ENCODE measurements around the gene GZMH.
"Not testable (repeated sequence)": the region's sequence is repeated elsewhere in the genome, so short reads cannot be mapped to it uniquely, and the experiment has no call there.

The GZMH gene

DNA sequence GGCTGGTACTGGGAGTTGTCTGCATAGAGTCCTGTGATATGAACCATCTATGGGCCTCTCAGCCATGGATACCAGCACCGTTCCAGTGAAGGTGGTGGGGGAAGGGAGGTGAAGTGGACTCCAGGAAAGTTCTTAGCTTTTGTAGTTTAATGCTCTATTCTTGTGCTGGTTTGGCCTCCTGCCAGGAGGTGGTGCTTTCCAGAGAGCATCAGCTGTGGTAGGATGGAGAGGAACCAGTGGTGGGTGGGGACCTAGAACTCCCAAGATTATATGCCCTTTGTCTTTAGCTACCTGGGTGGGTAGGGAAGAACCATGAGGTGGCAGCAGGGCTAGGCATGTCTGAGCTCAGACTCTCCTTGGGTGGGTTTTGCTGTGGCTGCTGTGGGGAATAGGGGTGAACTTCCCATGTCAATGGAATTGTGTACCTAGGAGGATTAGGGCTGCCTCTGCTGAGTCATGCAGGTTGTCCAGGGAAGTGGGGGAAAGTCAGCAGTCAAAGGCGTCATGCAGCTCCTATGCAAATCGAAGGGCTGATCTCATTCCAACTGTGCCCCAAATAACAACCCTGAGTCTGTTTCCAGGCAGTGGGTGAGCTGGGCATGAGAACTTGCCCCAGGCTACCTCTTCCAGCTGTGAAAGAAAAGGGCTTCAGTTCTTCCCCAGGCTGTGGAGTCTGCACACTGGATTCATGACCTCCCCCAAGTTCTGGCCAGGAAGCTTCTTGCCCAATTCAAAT is 14.2 kb downstream of the GZMH start:
- DNase-seq = no peak

DNA sequence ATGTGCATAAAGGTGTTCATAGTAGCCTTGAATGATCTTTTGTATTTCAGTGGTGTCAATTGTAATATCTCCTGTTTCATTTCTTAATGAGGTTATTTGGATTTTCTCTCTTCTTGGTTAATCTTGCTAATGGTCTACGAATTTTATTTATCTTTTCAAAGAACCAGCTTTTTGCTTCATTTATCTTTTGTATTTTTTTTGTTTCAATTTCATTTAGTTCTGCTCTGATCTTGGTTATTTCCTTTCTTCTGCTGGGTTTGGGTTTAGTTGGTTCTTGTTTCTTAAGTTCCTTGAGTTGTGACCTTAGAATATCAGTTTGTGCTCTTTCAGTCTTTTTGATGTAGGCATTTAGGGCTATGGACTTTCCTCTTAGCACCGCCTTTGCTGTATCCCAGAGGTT is 18.5 kb downstream of the GZMH start:
- DNase-seq = not testable (repeated sequence)

DNA sequence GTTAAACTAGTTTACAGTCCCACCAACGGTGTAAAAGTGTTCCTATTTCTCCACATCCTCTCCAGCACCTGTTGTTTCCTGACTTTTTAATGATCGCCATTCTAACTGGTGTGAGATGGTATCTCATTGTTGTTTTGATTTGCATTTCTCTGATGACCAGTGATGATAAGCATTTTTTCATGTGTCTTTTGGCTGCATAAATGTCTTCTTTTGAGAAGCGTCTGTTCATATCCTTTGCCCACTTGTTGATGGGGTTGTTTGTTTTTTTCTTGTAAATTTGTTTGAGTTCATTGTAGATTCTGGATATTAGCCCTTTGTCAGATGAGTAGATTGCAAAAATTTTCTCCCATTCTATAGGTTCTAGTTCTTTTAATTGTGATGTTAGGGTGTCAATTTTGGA is 25.1 kb downstream of the GZMH start:
- DNase-seq = not testable (repeated sequence)

DNA sequence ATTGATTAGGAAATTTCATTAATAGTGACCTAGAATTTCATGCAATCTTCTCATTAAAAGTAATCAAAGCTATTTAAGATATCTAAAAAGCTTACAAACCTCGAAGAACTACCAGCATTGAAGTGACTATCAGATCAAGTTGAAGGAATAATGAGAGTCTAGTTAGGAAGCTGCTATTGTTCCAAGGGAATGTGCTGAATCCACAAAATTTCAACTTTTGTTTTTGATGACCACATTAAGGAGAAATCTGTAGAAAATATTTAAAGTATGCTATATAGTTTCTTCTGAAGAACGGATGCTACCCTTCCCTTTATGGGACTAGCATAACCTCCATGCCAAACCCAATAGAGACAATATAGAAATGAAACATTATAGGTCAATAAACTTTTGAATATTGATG is 30.9 kb downstream of the GZMH start:
- DNase-seq = no peak

DNA sequence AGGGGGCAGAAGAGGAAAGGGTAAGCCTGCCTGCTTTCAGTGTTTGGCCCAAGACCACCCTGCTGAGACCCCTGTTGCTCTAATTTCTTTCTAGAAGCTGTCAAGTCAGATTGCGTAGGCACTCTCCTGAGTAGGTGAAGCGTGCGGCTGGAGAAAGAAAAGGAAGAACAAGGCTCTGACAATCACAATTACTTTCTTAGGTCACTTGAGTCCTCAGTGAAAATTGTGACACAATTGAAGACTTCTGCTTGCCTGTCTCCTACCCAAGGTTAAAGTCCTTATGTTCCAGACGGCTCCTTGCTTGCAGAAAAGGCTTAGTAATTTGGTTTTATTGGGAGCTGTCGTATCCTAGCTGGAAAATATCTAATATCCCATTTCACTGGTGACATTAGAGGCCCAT is 32.7 kb downstream of the GZMH start:
- DNase-seq = no peak

DNA sequence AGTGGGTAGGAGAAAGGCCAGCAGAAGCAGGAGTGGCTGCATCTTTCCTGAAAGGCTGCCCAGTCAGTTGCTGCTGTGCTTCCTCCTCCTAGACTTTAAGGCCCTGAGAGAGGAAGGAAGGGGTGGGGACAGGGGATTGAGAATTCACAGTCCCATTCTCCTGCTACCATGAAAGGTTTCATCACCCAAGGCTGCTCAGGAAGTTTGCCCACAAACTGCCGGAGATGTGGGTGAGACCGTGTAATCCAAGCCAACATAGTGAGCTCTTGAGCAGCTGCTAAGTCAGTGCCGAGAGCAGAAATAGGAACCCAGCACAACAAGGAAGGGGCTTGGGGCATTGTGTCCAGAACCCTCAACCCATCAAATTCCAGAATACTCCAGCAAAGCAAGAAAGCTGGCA is 33.3 kb downstream of the GZMH start, which contains the start of gene CTSG:
Gene CTSG (minus strand): TSS at position 69 of the 400 bp plus-strand sequence. CDS start 27 bp downstream, at position 42.
- no peak for DNase-seq

DNA sequence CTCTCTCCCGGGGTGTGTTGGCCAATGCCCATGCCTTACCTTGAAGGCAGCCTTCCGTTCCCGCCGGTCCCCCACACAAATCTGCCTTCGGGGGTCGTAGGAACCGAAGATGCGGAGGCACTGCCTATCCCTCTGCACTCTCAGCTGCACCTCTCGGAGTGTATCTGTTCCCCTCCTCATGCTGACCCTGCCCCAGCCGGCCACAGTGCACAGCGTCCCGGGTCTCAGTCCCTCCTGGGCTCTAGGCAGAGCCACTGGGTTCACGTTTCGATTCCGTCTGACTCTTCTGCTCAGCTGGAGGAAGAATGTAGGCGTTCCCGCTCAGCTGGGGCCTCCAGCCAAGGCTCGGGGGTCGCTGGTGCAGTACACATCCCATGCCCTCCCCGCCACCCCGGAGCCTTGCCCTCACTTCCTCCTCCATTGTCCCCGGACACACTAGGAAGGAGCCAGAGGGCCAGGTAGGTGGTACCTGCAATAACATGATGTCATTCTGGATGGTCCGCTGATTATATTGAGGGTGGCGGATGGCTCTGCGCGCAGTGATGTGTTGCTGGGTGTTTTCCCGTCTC is 35.2 kb downstream of the GZMH start:
- DNase-seq = no peak

DNA sequence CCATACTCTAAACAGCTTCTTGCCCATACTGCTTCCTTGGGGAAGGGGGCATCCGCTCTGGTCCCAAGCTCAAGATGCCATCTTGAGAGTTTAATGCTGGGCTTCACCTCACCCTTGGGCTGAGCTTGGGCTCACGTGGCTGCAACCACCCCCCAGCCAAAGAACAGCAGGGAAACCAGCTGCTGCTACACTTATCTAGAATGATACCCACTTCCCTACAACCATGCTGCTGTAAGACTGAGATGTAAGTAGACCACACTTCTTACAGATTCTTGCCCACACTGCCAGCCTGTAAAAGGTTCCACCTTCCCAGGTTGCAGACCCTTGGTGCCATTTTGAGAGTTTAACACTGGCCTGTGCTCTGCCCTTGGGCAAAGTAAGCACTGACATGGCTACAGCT is 43.2 kb downstream of the GZMH start:
- no peak for DNase-seq

DNA sequence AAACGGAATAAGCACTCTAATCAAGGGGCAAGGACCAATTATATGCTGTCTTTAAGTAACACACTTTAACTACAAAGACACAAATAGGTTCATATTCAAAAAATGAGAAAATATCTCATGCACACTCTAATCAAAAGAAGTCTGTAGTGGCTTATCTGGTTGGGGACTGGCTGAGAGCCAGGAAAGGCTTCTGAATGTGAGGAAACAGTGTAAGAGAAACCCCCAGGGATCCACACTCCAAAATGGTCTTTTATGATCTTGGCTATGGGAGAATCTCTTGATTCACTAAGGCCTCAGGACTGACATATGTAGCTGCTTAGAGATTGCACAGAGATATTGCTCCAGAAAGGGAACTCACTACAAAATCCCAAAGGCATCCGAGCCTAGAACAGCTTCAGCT is 43.7 kb downstream of the GZMH start:
- DNase-seq = no peak

DNA sequence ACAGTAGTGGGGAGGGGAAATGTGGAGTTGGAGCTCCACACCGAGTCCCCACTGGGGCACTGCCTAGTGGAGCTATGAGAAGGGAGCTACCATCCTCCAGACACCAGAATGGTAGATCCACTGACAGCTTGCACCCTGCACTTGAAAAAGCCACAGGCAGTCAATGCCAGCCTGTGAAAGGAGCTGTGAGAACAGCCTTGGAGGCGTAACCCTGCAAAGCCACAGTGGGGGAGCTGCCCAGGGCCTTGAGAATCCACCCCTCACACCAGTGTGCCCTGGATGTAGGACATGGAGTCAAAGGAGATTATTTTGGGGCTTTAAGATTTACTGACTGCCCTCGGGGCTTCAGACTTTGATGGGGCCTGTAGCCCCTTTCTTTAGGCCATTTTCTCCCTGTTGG is 46.0 kb downstream of the GZMH start:
- DNase-seq = no peak

DNA sequence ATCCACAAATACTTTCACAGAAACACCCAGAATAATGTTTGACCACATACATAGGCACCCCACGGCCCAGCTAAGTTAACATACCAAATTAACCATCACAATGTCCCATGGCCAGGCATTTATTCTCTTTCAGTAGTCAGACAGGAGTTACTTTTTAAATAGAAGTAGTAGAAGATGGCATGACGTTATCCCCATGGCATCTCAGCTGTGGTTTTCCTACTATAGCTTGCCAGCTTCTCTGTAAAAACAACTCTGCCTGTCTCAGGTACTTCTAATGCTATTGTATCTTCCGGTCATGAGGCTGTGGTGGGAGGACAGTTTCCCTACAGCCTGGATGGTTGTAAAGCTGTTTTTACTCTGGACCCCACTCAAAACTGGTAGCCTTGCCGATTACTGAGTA is 52.7 kb downstream of the GZMH start:
- no peak for DNase-seq
